Uterus (tissue), 2 donors: Measurements from ENCODE around the gene DYNC1H1.

Source experiments
- POLR2A ChIP-seq, 2 donors: fragments of 450-650 bp; IDR thresholded peaks; one replicate each; pipeline ENCODE4 v1.6.1; 2016; ENCODE audit warnings: antibody characterized with exemption in 2 of 2, mild to moderate bottlenecking in 1 of 2, moderate library complexity in 1 of 2
- TF ChIP-seq, protein P1 (sequence below), 4 experiments: fragments of 200-600 bp in 2 of 4; fragments of 450-650 bp in 2 of 4; sonication (generic) in 2 of 4; IDR thresholded peaks; one replicate each; pipeline ENCODE4 v1.5.1; 2016 to 2019; ENCODE audit warnings: antibody characterized with exemption in 4 of 4, mild to moderate bottlenecking in 2 of 4, moderate library complexity in 1 of 4

DNA sequence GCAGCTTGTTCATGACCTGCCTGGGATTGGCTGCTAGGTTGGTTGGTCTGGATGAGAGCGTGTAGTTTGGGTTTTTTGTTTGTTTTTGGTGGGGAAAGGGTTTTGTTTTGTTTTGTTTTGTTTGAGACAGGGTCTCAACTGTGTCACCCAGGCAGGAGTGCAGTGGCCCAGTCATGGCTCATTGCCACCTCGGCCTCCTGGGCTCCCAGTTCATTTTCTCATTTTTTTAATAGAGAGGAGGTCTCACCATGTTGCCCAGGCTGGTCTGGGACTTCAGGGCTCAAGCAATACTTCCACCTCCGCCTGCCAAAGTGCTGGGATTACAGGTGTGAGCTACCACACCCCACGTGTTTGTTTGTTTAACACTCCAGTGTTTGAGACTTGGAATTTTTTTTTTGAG lies 3.8 kb downstream of the DYNC1H1 start:
- TF ChIP-seq, protein P1, sequence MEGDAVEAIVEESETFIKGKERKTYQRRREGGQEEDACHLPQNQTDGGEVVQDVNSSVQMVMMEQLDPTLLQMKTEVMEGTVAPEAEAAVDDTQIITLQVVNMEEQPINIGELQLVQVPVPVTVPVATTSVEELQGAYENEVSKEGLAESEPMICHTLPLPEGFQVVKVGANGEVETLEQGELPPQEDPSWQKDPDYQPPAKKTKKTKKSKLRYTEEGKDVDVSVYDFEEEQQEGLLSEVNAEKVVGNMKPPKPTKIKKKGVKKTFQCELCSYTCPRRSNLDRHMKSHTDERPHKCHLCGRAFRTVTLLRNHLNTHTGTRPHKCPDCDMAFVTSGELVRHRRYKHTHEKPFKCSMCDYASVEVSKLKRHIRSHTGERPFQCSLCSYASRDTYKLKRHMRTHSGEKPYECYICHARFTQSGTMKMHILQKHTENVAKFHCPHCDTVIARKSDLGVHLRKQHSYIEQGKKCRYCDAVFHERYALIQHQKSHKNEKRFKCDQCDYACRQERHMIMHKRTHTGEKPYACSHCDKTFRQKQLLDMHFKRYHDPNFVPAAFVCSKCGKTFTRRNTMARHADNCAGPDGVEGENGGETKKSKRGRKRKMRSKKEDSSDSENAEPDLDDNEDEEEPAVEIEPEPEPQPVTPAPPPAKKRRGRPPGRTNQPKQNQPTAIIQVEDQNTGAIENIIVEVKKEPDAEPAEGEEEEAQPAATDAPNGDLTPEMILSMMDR (IDR thresholded peaks at IDR 0.05) = no peak
- TF ChIP-seq POLR2A (IDR thresholded peaks at IDR 0.05) = no peak
